HEK293 (cell line): ENCODE data around the gene HDDC3.

ENCODE experiments used
- CTCF ChIA-PET: fragments of 350-600 bp; formaldehyde crosslinking; extraction: SDS; loops from one replicate; lab custom pipeline; 2021; ENCODE audit warnings: antibody characterized with exemption; lab: Yijun Ruan, JAX
- POLR2A ChIA-PET: fragments of 300-600 bp; formaldehyde crosslinking; extraction: SDS; loops from one replicate; lab custom pipeline; 2020; ENCODE audit warnings: antibody characterized with exemption, inconsistent platforms; lab: Yijun Ruan, JAX
- H3K27ac ChIP-seq: fragments of 200-500 bp; sonication (Bioruptor generic); 2 replicates; pipeline ENCODE4 v1.5.1; 2014; ENCODE audit warnings: low read depth, low read length, control low read depth, inconsistent platforms; ENCODE audit errors: extremely low read depth
- H3K36me3 ChIP-seq, 2 experiments: fragments of 200-500 bp in 1 of 2; sonication (Bioruptor generic) in 1 of 2; 1 replicate in 1 of 2; 2 replicates in 1 of 2; pipeline ENCODE4 v1.5.1; 2014 to 2017; ENCODE audit warnings: inconsistent platforms in 2 of 2, low read length in 2 of 2; ENCODE audit not compliant: control insufficient read depth in 2 of 2, insufficient read depth in 1 of 2
- H3K4me1 ChIP-seq: fragments of 200-500 bp; sonication (Bioruptor generic); 2 replicates; pipeline ENCODE4 v1.5.1; 2014; ENCODE audit warnings: mild to moderate bottlenecking, low read length, inconsistent platforms; ENCODE audit not compliant: control insufficient read depth, insufficient read depth
- H3K4me3 ChIP-seq: 2 replicates; pipeline ENCODE4 v1.5.1; 2011; ENCODE audit warnings: low read depth, mild to moderate bottlenecking, control low read depth, low read length, moderate library complexity
- H3K9me3 ChIP-seq: fragments of 200-500 bp; sonication (Bioruptor generic); 2 replicates; pipeline ENCODE4 v1.5.1; 2014; ENCODE audit warnings: low read depth, low read length, inconsistent platforms; ENCODE audit not compliant: control insufficient read depth, insufficient read depth
- GLIS2 ChIP-seq: fragments of 450-650 bp; formaldehyde crosslinking; IDR thresholded peaks from 2 replicates; pipeline ENCODE4 v1.5.1; 2016; ENCODE audit warnings: missing biosample characterization, missing genetic modification characterization
- HIC1 ChIP-seq: fragments of 450-650 bp; formaldehyde crosslinking; IDR thresholded peaks from 2 replicates; pipeline ENCODE4 v1.5.1; 2016; ENCODE audit warnings: missing biosample characterization, missing genetic modification characterization
- HOXA7 ChIP-seq: sonication (generic); formaldehyde crosslinking; IDR thresholded peaks from 2 replicates; pipeline ENCODE4 v1.8.1; 2022; ENCODE audit warnings: missing genetic modification reagents, borderline replicate concordance
- IKZF3 ChIP-seq: fragments of 450-650 bp; IDR thresholded peaks from 2 replicates; pipeline ENCODE4 v1.5.0; 2018; ENCODE audit warnings: missing biosample characterization, mild to moderate bottlenecking, missing genetic modification characterization, moderate library complexity
- KLF16 ChIP-seq: fragments of 450-650 bp; formaldehyde crosslinking; IDR thresholded peaks from 2 replicates; pipeline ENCODE4 v1.5.1; 2017; ENCODE audit warnings: missing biosample characterization, missing genetic modification characterization
- KLF7 ChIP-seq: fragments of 450-650 bp; formaldehyde crosslinking; IDR thresholded peaks from 2 replicates; pipeline ENCODE4 v1.5.1; 2016; ENCODE audit warnings: missing biosample characterization, missing genetic modification characterization, borderline replicate concordance
- PBX3 ChIP-seq: sonication (generic); formaldehyde crosslinking; IDR thresholded peaks from 2 replicates; pipeline ENCODE4 v1.8.1; 2022; ENCODE audit warnings: mild to moderate bottlenecking, moderate library complexity, missing genetic modification reagents
- PRDM4 ChIP-seq: fragments of 450-650 bp; formaldehyde crosslinking; IDR thresholded peaks from 2 replicates; pipeline ENCODE4 v1.5.1; 2017; ENCODE audit warnings: missing biosample characterization, missing genetic modification characterization
- ZBTB8A ChIP-seq: fragments of 450-650 bp; formaldehyde crosslinking; IDR thresholded peaks from 2 replicates; pipeline ENCODE4 v1.5.1; 2016; ENCODE audit warnings: missing biosample characterization, missing genetic modification characterization
- ZFP37 ChIP-seq: fragments of 450-650 bp; formaldehyde crosslinking; IDR thresholded peaks from 2 replicates; pipeline ENCODE4 v1.5.1; 2016; ENCODE audit warnings: missing biosample characterization, missing genetic modification characterization
- ZNF132 ChIP-seq: fragments of 450-650 bp; formaldehyde crosslinking; IDR thresholded peaks from 2 replicates; pipeline ENCODE4 v1.5.1; 2017; ENCODE audit warnings: missing biosample characterization, missing genetic modification characterization, borderline replicate concordance
- ZNF175 ChIP-seq: fragments of 450-650 bp; formaldehyde crosslinking; IDR thresholded peaks from 2 replicates; pipeline ENCODE4 v1.5.1; 2016; ENCODE audit warnings: missing biosample characterization, missing genetic modification characterization
- ZNF184 ChIP-seq: fragments of 450-650 bp; IDR thresholded peaks from 2 replicates; pipeline ENCODE4 v1.5.1; 2018; ENCODE audit warnings: missing biosample characterization, mild to moderate bottlenecking, missing genetic modification characterization
- ZNF202 ChIP-seq: fragments of 450-650 bp; formaldehyde crosslinking; IDR thresholded peaks from 2 replicates; pipeline ENCODE4 v1.5.1; 2016; ENCODE audit warnings: missing biosample characterization, missing genetic modification characterization, borderline replicate concordance
- ZNF248 ChIP-seq: fragments of 450-650 bp; formaldehyde crosslinking; IDR thresholded peaks from 2 replicates; pipeline ENCODE4 v1.5.1; 2017; ENCODE audit warnings: missing biosample characterization, missing genetic modification characterization
- ZNF416 ChIP-seq: fragments of 450-650 bp; formaldehyde crosslinking; IDR thresholded peaks from 2 replicates; pipeline ENCODE4 v1.5.1; 2016; ENCODE audit warnings: missing biosample characterization, missing genetic modification characterization
- ZNF423 ChIP-seq: fragments of 450-650 bp; formaldehyde crosslinking; IDR thresholded peaks from 2 replicates; pipeline ENCODE4 v1.5.1; 2016; ENCODE audit warnings: missing biosample characterization, missing genetic modification characterization
- ZNF473 ChIP-seq: fragments of 450-650 bp; formaldehyde crosslinking; IDR thresholded peaks from 2 replicates; pipeline ENCODE4 v1.5.1; 2017; ENCODE audit warnings: missing biosample characterization, missing genetic modification characterization
- ZNF530 ChIP-seq: fragments of 450-650 bp; formaldehyde crosslinking; IDR thresholded peaks from 2 replicates; pipeline ENCODE4 v1.5.1; 2016; ENCODE audit warnings: low read depth, missing biosample characterization, missing genetic modification characterization
- ZNF548 ChIP-seq: fragments of 450-650 bp; formaldehyde crosslinking; IDR thresholded peaks from 2 replicates; pipeline ENCODE4 v1.5.1; 2016; ENCODE audit warnings: missing biosample characterization, missing genetic modification characterization
- ZNF555 ChIP-seq: fragments of 450-650 bp; formaldehyde crosslinking; conservative IDR thresholded peaks from 2 replicates; pipeline ENCODE4 v1.5.1; 2017; ENCODE audit warnings: missing biosample characterization, mild to moderate bottlenecking, missing genetic modification characterization, inconsistent platforms
- ZNF624 ChIP-seq: fragments of 450-650 bp; formaldehyde crosslinking; IDR thresholded peaks from 2 replicates; pipeline ENCODE4 v1.5.1; 2017; ENCODE audit warnings: missing biosample characterization, missing genetic modification characterization
- ZNF654 ChIP-seq: fragments of 450-650 bp; formaldehyde crosslinking; IDR thresholded peaks from 2 replicates; pipeline ENCODE4 v1.5.1; 2016; ENCODE audit warnings: low read depth, missing biosample characterization, missing genetic modification characterization
- ZNF660 ChIP-seq: fragments of 450-650 bp; IDR thresholded peaks from 2 replicates; pipeline ENCODE4 v1.5.1; 2018; ENCODE audit warnings: missing biosample characterization, mild to moderate bottlenecking, missing genetic modification characterization
- ZNF664 ChIP-seq: fragments of 450-650 bp; formaldehyde crosslinking; IDR thresholded peaks from 2 replicates; pipeline ENCODE4 v1.5.1; 2016; ENCODE audit warnings: missing biosample characterization, missing genetic modification characterization
- ZNF843 ChIP-seq: fragments of 450-650 bp; formaldehyde crosslinking; IDR thresholded peaks from 2 replicates; pipeline ENCODE4 v1.5.1; 2016; ENCODE audit warnings: missing biosample characterization, missing genetic modification characterization
- ZSCAN30 ChIP-seq: fragments of 450-650 bp; IDR thresholded peaks from 2 replicates; pipeline ENCODE4 v1.5.1; 2018; ENCODE audit warnings: missing biosample characterization, mild to moderate bottlenecking, missing genetic modification characterization, moderate library complexity

HDDC3 gene

GRCh38 chr15:90891346-90891949 lies 40.9 kb downstream of the HDDC3 start:
- Histone ChIP-seq H3K4me1 (no peaks in the 10 kb centered on the region), H3K27ac (no peak overlapping the region)
- CTCF ChIA-PET, result no interaction called here
- POLR2A ChIA-PET, result interaction anchor here (1.0 kb wide), 1 partner anchor 174 kb away, joined by 3 read pairs; the partner anchor contains the start of gene BLM
- TF ChIP-seq ZNF555 (no peak), HIC1 (no peak), HOXA7 (CRISPR knock-in tag) (no peak), KLF7 (tag by site-specific recombination) (no peak), ZNF660 (tag by site-specific recombination) (no peak), PBX3 (0 out of 2 replicates have a peak, but pooled peaks have one; percentile 30), ZNF248 (no peak), ZNF175 (no peak)
- TF ChIP-seq, all 188 proteins: peak for 1
- Histone ChIP-seq H3K36me3 (no peaks in the 10 kb centered on the region), H3K9me3 (no peaks in the 10 kb centered on the region), H3K4me3 (no peak overlapping the region)

GRCh38 chr15:90890839-90891238 lies 41.5 kb downstream of the HDDC3 start:
- no peaks in the 10 kb centered on the region for H3K9me3 ChIP-seq
- H3K27ac ChIP-seq, result no peak overlapping the region
- no peaks in the 10 kb centered on the region for H3K36me3 ChIP-seq
- H3K4me3 ChIP-seq, result no peak overlapping the region
- ChIA-PET POLR2A (interaction anchor here (0.5 to 1.0 kb wide), 2 partner anchors 105 to 174 kb away, joined by 3 to 8 read pairs; partner anchors contain the start of gene BLM), CTCF (no interaction called here)
- no peak for TF ChIP-seq ZNF132
- no peak for TF ChIP-seq PRDM4 (tag by site-specific recombination)
- TF ChIP-seq ZNF548 (tag by site-specific recombination), result no peak
- no peak for TF ChIP-seq ZNF202
- no peak for TF ChIP-seq ZNF530
- TF ChIP-seq ZNF624, result no peak
- TF ChIP-seq ZNF473 (tag by site-specific recombination), result no peak
- no peak for TF ChIP-seq GLIS2
- TF ChIP-seq ZSCAN30 (tag by site-specific recombination), result no peak
- TF ChIP-seq ZNF664 (tag by site-specific recombination), result no peak
- TF ChIP-seq ZNF416, result no peak
- TF ChIP-seq KLF16, result no peak
- no peak for TF ChIP-seq ZNF843
- TF ChIP-seq ZFP37, result no peak
- TF ChIP-seq ZNF184, result no peak
- TF ChIP-seq IKZF3 (tag by site-specific recombination), result no peak
- TF ChIP-seq ZNF423 (tag by site-specific recombination), result no peak
- TF ChIP-seq ZNF654 (tag by site-specific recombination), result no peak
- no peak for TF ChIP-seq ZBTB8A
- no peaks in the 10 kb centered on the region for H3K4me1 ChIP-seq
